ENCODE data around the gene KDM3B.
A peak's percentile ranks its signal among the peaks of the same experiment; 100 is the strongest.
"Not testable (repeated sequence)": the region's sequence is repeated elsewhere in the genome, so short reads cannot be mapped to it uniquely, and the experiment has no call there.

KDM3B gene

GRCh38 chr5:138408023-138408422 is 55.5 kb downstream of the KDM3B start:
- H3K36me3 Mint-ChIP-seq, result peaks cover 82% of the 10 kb centered on the region
- peak overlapping the region; percentile 68 for H3K27ac Mint-ChIP-seq
- H3K4me1 Mint-ChIP-seq, result peaks cover 15% of the 10 kb centered on the region
- no peak overlapping the region for H3K4me3 Mint-ChIP-seq
- DNase-seq (ENCODE audit: low spot score in 2 of 2), result peak in 1 of 2 donors; percentile 64
- H3K9me3 Mint-ChIP-seq, result no peaks in the 10 kb centered on the region
- peak; percentile 87 for ATAC-seq

- not testable (repeated sequence) for H3K9me3 Mint-ChIP-seq, H3K27ac Mint-ChIP-seq, H3K4me3 Mint-ChIP-seq, ATAC-seq
- DNase-seq (ENCODE audit: low spot score in 2 of 2), result peak; percentile 8 to 55
- Mint-ChIP-seq H3K4me1 (peaks cover 15% of the 10 kb centered on the region), H3K36me3 (peaks cover 81% of the 10 kb centered on the region)
These were observed 58.6 kb downstream of the KDM3B start for GRCh38 chr5:138410996-138411640.

GRCh38 chr5:138418444-138418843 is 66.0 kb downstream of the KDM3B start:
- H3K4me3 Mint-ChIP-seq, result no peak overlapping the region
- no peak overlapping the region for H3K27ac Mint-ChIP-seq
- peaks cover 99% of the 10 kb centered on the region for H3K36me3 Mint-ChIP-seq
- no peaks in the 10 kb centered on the region for H3K9me3 Mint-ChIP-seq
- no peaks in the 10 kb centered on the region for H3K4me1 Mint-ChIP-seq
- no peak for ATAC-seq
- no peak for DNase-seq (ENCODE audit: low spot score in 2 of 2)

DNA sequence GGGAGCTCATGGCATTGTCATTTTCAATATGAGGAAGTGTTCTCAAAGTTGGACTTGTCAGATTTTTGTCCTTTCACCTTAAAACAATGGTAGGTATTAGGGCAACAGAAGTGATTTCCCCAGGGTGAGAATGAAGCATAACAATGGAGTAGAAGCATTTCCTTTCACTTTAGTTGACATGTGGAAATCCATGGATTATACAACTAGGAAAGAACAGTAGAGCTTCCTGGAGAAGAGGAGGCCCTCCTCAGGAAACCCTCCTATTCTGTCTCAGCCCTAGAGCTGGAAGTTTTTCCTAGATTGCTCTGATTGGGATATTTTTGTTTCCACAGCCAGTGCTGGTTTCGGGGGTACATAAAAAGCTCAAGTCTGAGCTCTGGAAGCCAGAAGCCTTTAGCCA is 72.6 kb downstream of the KDM3B start:
- Mint-ChIP-seq H3K4me3 (no peak overlapping the region), H3K9me3 (no peaks in the 10 kb centered on the region), H3K36me3 (peaks cover 100% of the 10 kb centered on the region), H3K4me1 (no peaks in the 10 kb centered on the region), H3K27ac (peak overlapping the region; percentile 18)
- ATAC-seq (no peak), DNase-seq (ENCODE audit: low spot score in 2 of 2) (no peak)

GRCh38 chr5:138435943-138436342 is 83.5 kb downstream of the KDM3B start:
- H3K4me1 Mint-ChIP-seq, result peaks cover 30% of the 10 kb centered on the region

GRCh38 chr5:138438003-138438723 is 85.7 kb downstream of the KDM3B start:
- H3K27ac Mint-ChIP-seq, result peak overlapping the region; percentile 77
- no peaks in the 10 kb centered on the region for H3K9me3 Mint-ChIP-seq
- peak overlapping the region; percentile 71 for H3K4me3 Mint-ChIP-seq
- DNase-seq (ENCODE audit: low spot score in 2 of 2), result no peak
- no peak for ATAC-seq
- peaks cover 46% of the 10 kb centered on the region for H3K36me3 Mint-ChIP-seq
- peaks cover 30% of the 10 kb centered on the region for H3K4me1 Mint-ChIP-seq

More at GRCh38 chr5:138435943-138436342, 83.5 kb downstream of the KDM3B start:
- ATAC-seq (no peak), DNase-seq (ENCODE audit: low spot score in 2 of 2) (no peak)
- Mint-ChIP-seq H3K27ac (peak overlapping the region; percentile 23), H3K4me3 (no peak overlapping the region), H3K9me3 (no peaks in the 10 kb centered on the region), H3K36me3 (peaks cover 68% of the 10 kb centered on the region)

DNA sequence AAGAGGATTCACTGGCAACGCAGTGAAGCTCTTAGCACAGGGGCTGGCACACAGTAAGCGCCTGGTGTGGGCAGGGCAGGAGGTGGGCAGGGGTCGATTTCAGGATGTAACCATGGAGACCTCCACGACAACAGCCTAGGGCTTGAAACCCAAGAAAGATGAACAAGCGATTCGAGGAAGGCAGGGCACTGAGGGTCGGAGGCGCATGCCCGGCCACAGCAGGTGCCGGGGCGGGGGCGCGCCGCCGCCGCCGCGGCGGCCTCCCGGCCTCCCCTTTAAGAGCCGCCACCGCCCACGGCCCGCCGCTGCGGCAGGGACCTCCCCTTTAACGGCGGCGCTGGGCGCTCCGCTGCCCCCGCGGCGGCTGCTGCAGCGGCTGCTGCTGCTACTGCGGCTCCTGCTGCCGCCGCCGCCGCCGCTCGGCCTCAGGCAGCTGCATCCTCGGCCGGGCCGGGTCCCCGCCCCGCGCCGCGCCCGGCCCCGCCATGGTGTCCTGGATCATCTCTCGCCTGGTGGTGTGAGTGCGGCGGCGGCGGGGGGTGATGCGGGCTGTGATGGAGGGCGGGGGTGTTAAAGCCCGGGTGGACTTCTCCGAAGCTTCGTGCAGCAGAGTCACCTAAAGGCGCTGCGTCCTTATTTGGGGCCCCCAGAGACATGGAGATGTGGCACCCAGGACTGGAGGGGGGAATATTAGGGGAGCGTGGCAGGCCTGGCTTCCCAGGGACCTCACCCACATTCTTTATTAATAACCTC is 86.4 kb downstream of the KDM3B start, which contains the start of gene REEP2:
Gene REEP2 (plus strand): TSS at position 334 of the 753 bp plus-strand sequence. CDS start 152 bp downstream, at position 486.
- H3K27ac Mint-ChIP-seq, result peak within 1 kb of the TSS; percentile 77
- H3K36me3 Mint-ChIP-seq, result peaks cover 38% of the 10 kb centered on the region

DNA sequence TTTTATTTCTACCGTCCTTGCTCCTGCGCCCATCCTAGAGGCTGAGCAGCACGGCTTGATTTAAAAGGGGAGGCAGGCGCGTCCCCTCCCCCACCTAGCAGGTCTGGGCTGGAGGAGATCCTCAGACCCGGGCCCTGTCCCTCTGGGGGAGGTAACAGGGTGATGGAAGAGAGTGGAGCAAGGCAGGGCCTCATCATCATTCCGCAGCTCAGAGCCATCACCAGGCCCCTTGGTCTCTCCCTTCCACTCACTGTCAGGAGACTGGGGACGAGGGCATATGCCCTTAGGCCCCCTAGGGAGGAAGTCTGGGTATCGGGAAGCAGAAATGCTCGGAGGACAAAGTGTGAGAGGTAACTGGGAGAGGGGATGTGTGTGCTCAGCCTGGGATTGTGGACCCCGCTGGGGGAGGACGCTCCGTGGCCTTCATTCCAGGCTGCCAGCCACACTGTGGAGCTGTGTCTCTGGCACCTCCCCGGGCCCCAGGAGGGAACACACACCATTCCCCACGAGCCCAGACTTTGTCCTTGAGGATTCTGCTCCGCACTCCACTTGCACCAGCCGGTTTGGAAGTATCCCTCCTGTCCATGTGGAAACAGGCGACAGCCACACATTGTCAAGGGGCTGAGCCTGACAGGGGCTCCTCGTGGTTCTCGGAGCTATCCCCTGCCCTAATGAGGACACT is 87.1 kb downstream of the KDM3B start:
- Mint-ChIP-seq H3K9me3 (no peaks in the 10 kb centered on the region), H3K27ac (no peak overlapping the region), H3K4me1 (peaks cover 30% of the 10 kb centered on the region), H3K36me3 (peaks cover 31% of the 10 kb centered on the region), H3K4me3 (peak overlapping the region; percentile 71)
- DNase-seq (ENCODE audit: low spot score in 2 of 2), result no peak
- ATAC-seq, result no peak

More for the DNA sequence above, 86.4 kb downstream of the KDM3B start, which contains the start of gene REEP2:
- DNase-seq (ENCODE audit: low spot score in 2 of 2), result peak; percentile 61 to 77
- peaks cover 30% of the 10 kb centered on the region for H3K4me1 Mint-ChIP-seq
- peak within 1 kb of the TSS; percentile 71 for H3K4me3 Mint-ChIP-seq
- ATAC-seq, result peak; percentile 90
- H3K9me3 Mint-ChIP-seq, result no peaks in the 10 kb centered on the region

DNA sequence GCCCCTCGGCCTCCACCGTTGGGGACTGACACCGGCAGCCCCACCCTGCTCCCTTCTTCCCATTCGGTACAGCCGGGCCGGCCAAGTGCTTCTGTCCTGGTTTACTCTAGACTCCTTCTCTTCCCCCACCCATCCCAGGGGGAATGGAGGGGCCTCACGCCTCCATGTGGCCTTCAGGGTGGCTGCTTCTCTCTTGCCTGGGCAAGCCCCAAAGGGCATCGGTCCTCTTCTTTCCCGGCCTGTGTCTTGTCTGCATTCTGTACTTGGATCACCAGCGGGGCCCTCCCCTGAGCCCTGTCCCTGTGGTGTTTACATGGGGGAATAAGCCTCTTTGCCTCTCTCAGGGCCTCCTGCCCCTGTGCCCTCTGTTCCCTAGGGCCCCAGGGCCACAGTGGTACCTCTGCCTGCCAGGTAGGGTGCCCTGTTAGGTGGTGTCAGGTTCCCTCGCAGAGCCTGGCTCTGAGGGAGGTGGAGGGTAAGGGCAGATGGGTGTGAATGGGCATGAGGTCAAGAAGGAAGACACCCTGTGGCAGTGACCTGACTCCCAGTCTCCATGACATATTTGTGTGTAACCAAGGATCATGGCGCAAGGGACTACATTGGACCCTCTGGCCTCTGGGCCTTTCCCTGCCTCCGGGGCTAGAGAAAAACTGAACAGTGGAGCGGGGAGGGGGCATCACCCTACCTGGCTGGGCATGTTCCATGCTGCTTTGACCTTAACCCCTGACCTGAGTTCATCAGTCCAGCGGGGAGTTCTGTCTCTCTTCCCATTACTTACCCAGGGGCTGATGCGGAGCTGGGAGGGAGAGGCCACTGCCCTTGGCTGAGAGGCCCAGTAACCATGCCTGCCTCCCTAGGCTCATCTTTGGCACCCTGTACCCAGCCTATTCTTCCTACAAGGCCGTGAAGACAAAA is 87.9 kb downstream of the KDM3B start:
- H3K9me3 Mint-ChIP-seq, result no peaks in the 10 kb centered on the region
- peak overlapping the region; percentile 71 for H3K4me3 Mint-ChIP-seq
- H3K4me1 Mint-ChIP-seq, result peaks cover 30% of the 10 kb centered on the region
- H3K36me3 Mint-ChIP-seq, result peaks cover 23% of the 10 kb centered on the region
- DNase-seq (ENCODE audit: low spot score in 2 of 2), result no peak
- H3K27ac Mint-ChIP-seq, result no peak overlapping the region
- ATAC-seq, result no peak

DNA sequence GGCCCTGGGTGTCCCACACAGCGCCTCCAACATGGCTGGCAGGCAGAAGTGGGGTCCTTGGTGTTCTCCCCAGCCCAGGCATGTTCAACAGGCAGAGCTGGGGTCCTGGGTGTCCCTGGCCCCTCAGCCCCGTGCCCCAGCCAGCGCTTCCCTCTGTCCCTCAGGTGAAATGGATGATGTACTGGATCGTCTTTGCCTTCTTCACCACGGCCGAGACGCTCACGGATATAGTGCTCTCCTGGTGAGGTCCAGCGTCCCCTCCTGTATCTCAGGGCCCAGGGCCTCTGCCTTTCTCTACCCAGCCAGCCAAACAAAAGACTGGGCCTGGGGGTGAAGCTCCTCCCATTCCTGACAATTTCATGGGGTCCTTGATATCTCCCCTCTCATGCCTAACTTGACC is 88.7 kb downstream of the KDM3B start:
- ATAC-seq (no peak), DNase-seq (ENCODE audit: low spot score in 2 of 2) (no peak)
- no peaks in the 10 kb centered on the region for H3K9me3 Mint-ChIP-seq
- no peak overlapping the region for H3K4me3 Mint-ChIP-seq
- peaks cover 15% of the 10 kb centered on the region for H3K36me3 Mint-ChIP-seq
- peaks cover 30% of the 10 kb centered on the region for H3K4me1 Mint-ChIP-seq
- H3K27ac Mint-ChIP-seq, result no peak overlapping the region

GRCh38 chr5:138444078-138444773 is 91.7 kb downstream of the KDM3B start:
- Mint-ChIP-seq H3K9me3 (no peaks in the 10 kb centered on the region), H3K4me3 (no peak overlapping the region), H3K36me3 (no peaks in the 10 kb centered on the region), H3K4me1 (peaks cover 13% of the 10 kb centered on the region), H3K27ac (peak overlapping the region; percentile 5)
- DNase-seq (ENCODE audit: low spot score in 2 of 2), result no peak
- ATAC-seq, result no peak

DNA sequence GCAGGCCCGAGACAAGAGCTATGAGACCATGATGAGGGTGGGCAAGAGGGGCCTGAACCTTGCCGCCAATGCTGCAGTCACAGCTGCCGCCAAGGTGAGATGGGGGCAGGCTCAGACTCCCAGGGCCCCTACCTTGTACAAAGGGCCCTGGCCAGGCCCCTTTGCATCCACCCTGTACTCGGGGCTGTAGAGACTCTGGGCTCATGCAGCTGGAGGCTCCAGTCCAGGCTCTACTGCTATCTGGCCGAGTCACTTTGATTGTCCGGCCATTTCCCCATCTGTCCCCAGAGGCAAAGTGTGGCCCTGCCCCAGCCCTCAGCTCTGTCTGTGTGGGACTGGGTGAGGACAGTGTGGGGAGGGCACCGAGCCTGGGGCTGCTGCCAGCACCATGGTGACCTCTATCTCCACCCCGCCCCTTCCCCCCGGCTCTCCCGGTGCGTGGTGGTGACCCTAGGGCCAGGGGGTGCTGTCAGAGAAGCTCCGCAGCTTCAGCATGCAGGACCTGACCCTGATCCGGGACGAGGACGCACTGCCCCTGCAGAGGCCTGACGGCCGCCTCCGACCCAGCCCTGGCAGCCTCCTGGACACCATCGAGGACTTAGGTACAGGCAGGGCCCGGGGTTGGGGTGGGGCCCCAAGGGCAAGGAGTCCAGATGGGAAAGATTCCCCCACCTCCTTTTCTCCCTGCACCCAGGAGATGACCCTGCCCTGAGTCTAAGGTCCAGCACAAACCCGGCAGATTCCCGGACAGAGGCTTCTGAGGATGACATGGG is 92.5 kb downstream of the KDM3B start:
- no peaks in the 10 kb centered on the region for H3K36me3 Mint-ChIP-seq
- no peaks in the 10 kb centered on the region for H3K9me3 Mint-ChIP-seq
- DNase-seq (ENCODE audit: low spot score in 2 of 2) (no peak), ATAC-seq (no peak)
- peaks cover 10% of the 10 kb centered on the region for H3K4me1 Mint-ChIP-seq
- no peak overlapping the region for H3K27ac Mint-ChIP-seq
- H3K4me3 Mint-ChIP-seq, result no peak overlapping the region
